GM12874 (cell line): ENCODE data around the gene SKIC8.

Source experiments
- TF ChIP-seq, protein P1 (sequence below): IDR thresholded peaks from 2 replicates; pipeline ENCODE4 v1.5.1; 2011; ENCODE audit warnings: low read depth, mild to moderate bottlenecking, control low read depth, low read length, moderate library complexity; ENCODE audit not compliant: insufficient read depth

SKIC8 gene

DNA sequence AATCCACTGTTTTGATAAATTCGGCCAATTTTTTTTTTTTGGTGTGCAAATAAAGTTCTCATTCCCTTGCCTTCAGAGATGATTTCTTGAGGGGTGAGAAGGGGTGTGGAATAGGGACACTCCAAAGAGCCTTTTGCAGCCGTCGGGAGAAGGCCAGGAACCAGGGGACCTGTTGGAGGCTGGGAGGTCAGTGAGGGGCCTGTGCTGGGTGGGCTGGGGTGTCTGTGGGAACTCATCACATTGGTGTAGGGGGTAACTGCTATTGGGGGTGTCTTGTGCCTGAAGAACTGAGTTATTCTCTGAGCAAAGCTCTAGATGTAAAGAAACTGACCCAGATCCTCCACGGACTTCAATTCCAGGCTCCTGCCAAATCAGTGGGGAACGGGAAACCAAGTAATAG is 13.5 kb upstream of the SKIC8 start:
- TF ChIP-seq, protein P1, sequence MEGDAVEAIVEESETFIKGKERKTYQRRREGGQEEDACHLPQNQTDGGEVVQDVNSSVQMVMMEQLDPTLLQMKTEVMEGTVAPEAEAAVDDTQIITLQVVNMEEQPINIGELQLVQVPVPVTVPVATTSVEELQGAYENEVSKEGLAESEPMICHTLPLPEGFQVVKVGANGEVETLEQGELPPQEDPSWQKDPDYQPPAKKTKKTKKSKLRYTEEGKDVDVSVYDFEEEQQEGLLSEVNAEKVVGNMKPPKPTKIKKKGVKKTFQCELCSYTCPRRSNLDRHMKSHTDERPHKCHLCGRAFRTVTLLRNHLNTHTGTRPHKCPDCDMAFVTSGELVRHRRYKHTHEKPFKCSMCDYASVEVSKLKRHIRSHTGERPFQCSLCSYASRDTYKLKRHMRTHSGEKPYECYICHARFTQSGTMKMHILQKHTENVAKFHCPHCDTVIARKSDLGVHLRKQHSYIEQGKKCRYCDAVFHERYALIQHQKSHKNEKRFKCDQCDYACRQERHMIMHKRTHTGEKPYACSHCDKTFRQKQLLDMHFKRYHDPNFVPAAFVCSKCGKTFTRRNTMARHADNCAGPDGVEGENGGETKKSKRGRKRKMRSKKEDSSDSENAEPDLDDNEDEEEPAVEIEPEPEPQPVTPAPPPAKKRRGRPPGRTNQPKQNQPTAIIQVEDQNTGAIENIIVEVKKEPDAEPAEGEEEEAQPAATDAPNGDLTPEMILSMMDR = no peak

DNA sequence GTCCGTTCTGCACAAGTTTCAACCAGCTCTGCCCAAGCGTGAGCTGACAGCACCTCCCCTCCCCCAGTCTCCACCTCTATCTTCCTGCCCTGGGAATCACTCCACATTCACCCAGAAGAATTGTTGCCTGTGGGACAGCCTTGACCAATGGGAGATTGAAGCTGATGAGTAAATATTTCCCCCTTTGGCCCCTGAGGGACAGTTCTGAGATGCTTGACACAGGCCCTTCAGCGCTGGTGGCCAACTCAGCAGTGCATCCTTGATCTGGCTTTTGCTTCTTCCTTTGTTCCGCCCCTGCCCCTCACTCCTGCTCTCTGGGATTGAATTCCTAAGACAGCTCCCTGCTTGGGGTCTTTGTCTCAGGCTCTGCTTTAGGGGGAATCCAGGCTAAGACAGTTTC is 13.1 kb upstream of the SKIC8 start:
- TF ChIP-seq, protein P1 = no peak

DNA sequence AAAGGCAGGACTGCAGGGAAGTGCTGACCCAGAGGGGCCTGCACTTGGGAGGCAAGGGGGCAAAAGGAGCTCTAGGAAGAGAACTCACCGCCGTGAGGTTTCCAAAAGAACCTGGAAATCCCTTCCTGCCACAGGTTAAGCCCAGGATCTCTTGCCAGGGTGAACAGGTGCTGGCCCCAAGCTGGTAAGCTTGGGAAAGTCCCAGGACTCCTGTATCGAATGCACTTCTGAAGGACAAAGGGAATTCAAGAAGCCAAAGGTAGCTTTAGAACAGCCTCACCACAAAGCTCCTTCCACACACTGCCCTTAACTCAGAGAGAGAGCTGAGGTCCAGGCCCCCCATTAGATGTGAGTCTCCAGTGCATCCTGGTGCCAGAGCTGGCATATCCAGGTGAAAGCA is 11.9 kb upstream of the SKIC8 start:
- TF ChIP-seq, protein P1 = no peak

DNA sequence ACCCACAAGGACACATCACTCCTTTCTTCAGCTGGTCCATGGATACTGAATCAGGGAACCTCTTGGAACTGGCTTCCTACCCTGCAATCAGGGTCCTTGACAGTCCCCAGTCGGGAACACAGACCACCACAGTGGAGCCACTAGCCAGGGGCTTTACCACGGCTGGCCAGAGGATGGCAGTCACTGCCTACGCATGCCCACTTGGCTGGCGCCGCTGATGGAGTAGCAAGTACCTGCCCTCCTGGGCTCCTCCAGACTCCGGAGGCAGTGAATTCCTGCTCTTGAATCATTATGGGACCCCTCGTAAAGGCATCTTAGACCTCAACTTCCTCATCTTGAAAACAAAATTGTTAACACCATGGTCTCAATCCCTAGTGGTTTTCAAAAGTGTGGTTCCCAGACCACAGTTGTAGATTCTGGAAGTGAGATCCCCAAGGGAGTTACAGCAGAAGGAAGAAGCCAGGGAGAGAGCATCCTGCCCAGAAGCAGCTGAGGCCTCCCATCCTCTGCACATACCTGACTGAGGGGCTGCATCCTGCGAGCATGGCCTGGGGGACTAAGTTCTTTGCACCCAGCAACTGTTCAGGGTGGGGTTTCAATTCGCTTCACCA is 9.1 kb upstream of the SKIC8 start:
- TF ChIP-seq, protein P1 = peak; percentile 90

DNA sequence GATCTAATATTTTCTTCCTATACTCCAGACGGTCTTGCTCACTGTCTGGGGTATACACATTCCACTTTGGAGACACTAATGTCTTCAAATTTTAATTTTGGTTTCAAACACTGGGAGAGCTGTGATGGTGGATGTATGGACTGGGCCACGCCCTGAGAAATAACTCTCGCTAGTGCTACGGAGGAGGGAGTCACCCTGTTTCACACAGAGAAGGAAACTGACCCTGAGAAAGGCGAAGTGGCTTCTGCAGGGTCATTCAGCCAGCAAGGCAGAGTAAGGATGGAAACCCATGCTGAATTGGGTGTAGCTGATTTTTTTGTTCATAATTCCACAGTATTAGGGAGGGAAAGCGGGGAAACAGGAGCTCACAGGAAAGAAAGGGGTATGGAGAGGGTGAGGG is 8.6 kb upstream of the SKIC8 start:
- TF ChIP-seq, protein P1 = no peak

DNA sequence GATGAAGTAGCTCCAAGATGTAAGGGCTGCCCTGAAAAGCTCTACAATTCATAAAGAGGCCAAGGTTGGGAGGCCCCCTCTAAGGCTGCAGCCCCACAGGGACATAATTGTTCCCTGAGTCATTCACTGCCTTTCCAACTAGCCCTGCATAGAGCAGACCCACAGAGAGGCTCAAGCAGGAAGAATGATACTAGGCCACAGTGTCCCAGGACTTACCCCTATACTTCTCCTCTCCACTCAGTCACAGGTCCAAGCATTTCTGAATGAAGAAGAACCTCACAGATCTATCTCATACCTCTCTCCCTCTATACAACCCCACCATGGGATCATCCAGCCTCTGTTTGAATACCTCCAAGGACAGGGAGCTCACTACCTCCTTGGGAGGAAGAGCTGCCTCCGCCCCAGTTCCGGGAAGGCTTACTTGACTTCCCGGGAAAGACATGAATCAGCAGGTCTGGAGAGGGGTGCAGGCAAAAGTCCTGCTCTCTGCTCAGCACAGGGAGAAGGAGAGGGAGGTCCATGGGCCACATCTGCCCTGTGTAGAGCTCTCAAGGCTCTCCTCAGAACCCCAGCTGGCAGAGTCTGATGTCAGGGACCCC is 6.9 kb upstream of the SKIC8 start:
- TF ChIP-seq, protein P1 = no peak

DNA sequence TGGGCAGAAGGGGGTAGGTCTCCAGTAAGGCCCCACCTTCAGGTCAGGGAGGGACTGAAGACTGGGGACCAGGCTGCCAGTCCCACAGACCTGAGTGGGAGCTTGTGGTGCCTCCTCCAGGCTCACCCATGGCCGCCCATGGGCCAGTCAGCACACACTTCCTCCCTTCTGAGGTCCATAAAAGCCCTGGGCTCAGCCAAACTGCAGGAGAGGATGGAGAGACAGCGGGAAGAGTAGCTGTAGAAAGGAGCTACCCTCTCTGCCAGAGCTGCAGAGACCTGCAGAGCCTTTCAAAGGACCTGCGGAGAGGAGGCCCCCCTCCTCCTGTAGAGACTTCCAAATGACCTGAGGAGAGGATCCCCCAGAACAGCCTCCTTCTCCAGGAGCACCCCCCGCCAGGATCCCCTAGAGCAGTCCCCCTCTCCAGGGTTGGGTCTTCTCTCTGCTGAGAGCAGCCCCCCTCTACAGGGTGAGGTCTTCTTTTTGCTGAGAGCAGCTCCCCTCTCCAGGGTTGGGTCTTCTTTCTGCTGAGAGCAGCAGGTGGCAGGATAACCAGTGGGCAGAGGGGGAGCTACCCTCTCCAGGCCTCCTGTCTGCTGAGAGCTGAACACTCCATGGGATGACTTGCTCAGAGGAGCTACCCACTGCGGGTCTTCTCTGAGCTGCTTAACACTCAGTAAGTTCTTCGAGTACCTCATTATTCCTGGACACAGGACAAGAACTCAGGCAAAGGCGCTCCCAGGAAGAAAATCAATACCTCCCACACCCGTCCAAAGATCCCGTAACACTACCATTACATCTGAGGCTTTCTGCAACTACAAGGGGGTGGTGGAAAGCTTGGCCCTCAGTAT is 5.0 kb upstream of the SKIC8 start:
- TF ChIP-seq, protein P1 = no peak
